BJ (cell line): ENCODE results near the gene RAB17. TPM values are rescaled to one million over a fixed set of nuclear protein-coding genes. Genes with fewer than 3 reads are reported as not detected.

Source experiments
- CTCF ChIA-PET: fragments of 350-600 bp; formaldehyde crosslinking; extraction: SDS; loops from one replicate; lab custom pipeline; 2021; ENCODE audit warnings: antibody characterized with exemption, inconsistent platforms; lab: Yijun Ruan, JAX
- POLR2A ChIA-PET: fragments of 300-600 bp; sonication (Branson Sonifier 250); formaldehyde crosslinking; extraction: SDS; loops from one replicate; lab custom pipeline; 2021; ENCODE audit warnings: antibody characterized with exemption; lab: Charles Lee
- DNase-seq: peaks from one replicate; pipeline ENCODE4 v3.0.0-alpha.2; 2011; ENCODE audit warnings: low read depth
- H3K27me3 ChIP-seq: 2 replicates; pipeline ENCODE4 v1.6.0; 2011; ENCODE audit warnings: low read length; ENCODE audit not compliant: control insufficient read depth, insufficient read depth
- H3K36me3 ChIP-seq: 2 replicates; pipeline ENCODE4 v1.5.1; 2011; ENCODE audit warnings: low read length; ENCODE audit not compliant: control insufficient read depth, insufficient read depth
- H3K4me3 ChIP-seq: 2 replicates; pipeline ENCODE4 v1.5.1; 2011; ENCODE audit warnings: low read depth, mild to moderate bottlenecking, control low read depth, low read length
- polyA plus RNA-seq: library from polyadenylated mRNA; depleted of rRNA; stranded (reverse); fragments of >200 nt; gene quantifications from 2 replicates; pipeline ENCODE4 v1.2.3, GENCODE V29; 2011
- TF ChIP-seq, protein P1 (sequence below): IDR thresholded peaks from 2 replicates; pipeline ENCODE4 v1.5.1; 2011; ENCODE audit warnings: low read depth, mild to moderate bottlenecking, control low read depth, inconsistent platforms, low read length, moderate library complexity; ENCODE audit not compliant: insufficient read depth

RAB17 gene
- polyA plus RNA-seq, 1 experiment = 0.25 TPM

- no peak overlapping the region for H3K4me3 ChIP-seq
- ChIA-PET POLR2A (no interaction called here), CTCF (interaction anchor here (1.0 to 1.6 kb wide), 3 partner anchors 9 to 128 kb away, joined by 3 to 5 read pairs (median 5); no protein-coding TSS in a partner anchor)
- TF ChIP-seq, protein P1, sequence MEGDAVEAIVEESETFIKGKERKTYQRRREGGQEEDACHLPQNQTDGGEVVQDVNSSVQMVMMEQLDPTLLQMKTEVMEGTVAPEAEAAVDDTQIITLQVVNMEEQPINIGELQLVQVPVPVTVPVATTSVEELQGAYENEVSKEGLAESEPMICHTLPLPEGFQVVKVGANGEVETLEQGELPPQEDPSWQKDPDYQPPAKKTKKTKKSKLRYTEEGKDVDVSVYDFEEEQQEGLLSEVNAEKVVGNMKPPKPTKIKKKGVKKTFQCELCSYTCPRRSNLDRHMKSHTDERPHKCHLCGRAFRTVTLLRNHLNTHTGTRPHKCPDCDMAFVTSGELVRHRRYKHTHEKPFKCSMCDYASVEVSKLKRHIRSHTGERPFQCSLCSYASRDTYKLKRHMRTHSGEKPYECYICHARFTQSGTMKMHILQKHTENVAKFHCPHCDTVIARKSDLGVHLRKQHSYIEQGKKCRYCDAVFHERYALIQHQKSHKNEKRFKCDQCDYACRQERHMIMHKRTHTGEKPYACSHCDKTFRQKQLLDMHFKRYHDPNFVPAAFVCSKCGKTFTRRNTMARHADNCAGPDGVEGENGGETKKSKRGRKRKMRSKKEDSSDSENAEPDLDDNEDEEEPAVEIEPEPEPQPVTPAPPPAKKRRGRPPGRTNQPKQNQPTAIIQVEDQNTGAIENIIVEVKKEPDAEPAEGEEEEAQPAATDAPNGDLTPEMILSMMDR = no peak
- H3K27me3 ChIP-seq = no peaks in the 10 kb centered on the region
- DNase-seq = peak; percentile 66
- no peaks in the 10 kb centered on the region for H3K36me3 ChIP-seq
Measured at GRCh38 chr2:237616734-237617586, 26.4 kb upstream of the RAB17 start.

- no peak overlapping the region for H3K4me3 ChIP-seq
- no peak for DNase-seq
Measured at GRCh38 chr2:237616373-237616733, 25.8 kb upstream of the RAB17 start.

DNA sequence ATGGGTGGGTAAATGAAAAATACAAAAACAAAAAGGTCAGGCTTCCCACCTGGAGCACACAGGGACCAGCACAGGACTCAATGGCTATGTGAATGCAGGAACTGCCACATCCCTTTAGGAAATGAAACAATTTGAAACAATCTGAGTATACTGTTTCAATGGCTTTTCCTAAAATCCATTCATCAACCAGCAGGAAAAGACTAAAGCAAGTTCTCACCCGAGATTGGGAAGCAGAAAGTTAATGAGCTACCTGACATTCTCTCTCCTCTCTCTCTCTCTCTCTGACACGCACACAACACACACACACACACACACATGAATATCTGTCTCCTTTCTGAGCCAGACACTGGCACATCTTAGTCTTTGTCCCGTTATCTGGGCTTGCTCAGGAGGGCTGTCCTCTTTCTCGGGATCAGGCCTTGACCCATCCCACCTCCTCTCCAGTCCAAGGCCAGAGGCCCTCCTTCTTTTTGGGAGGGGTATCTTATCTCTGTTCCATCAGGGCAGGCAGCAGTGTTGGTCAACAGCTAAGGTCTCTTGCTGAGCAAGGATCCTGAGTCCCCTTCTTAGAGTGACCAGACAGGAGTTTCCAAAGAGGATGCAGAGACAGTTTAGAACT lies 25.2 kb upstream of the RAB17 start:
- ChIA-PET POLR2A (no interaction called here), CTCF (interaction anchor here (1.0 to 1.5 kb wide), 3 partner anchors 10 to 11 kb away, joined by 3 to 5 read pairs (median 5); no protein-coding TSS in a partner anchor)
- Histone ChIP-seq H3K27me3 (no peaks in the 10 kb centered on the region), H3K4me3 (no peak overlapping the region), H3K36me3 (no peaks in the 10 kb centered on the region)
- no peak for DNase-seq
- TF ChIP-seq, protein P1 = no peak

More at GRCh38 chr2:237616373-237616733, 25.8 kb upstream of the RAB17 start:
- ChIA-PET CTCF (interaction anchor here (1.0 to 1.6 kb wide), 3 partner anchors 10 to 129 kb away, joined by 3 to 5 read pairs (median 5); no protein-coding TSS in a partner anchor), POLR2A (no interaction called here)
- TF ChIP-seq, protein P1 = no peak
- no peaks in the 10 kb centered on the region for H3K36me3 ChIP-seq
- no peaks in the 10 kb centered on the region for H3K27me3 ChIP-seq

DNA sequence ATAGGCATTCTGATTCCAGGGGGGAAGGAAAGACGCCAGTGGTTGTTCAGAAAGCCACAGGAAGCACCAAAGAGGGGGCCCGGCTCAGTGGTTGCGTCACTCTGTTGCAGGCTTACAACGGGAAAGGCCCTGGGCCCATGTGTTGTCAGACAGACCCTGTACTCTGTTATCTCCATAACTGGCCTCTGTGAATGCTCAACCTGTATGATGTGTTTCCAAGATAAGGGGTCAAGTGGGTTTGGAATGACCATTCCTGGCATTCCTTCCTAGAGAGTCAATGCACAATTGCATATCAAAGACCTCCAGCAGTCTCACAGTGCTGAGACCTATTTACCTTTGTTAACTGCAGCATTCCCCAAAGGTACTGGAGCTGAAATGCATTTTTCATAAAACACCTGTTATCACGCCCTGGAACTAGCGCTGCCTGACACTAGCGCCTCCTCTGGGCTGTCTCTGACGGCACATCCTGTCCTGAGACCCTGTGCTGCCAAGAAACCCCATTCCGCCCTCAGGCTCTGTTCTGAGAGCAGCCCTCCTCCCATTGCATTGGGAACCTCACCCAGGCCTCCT lies 23.7 kb upstream of the RAB17 start:
- no peak for DNase-seq
- ChIA-PET CTCF (interaction anchor here (0.6 to 1.4 kb wide), 3 partner anchors 10 to 472 kb away, joined by 3 to 5 read pairs (median 5); no protein-coding TSS in a partner anchor), POLR2A (no interaction called here)
- TF ChIP-seq, protein P1 = peak; percentile 20; the same call in 1 of the 2 replicates
- Histone ChIP-seq H3K4me3 (no peak overlapping the region), H3K27me3 (no peaks in the 10 kb centered on the region), H3K36me3 (no peaks in the 10 kb centered on the region)
